Dedifferentiated amniotic fluid mesenchymal stem cell (primary cell): ENCODE data around the gene TGFBR2.

Experiments used
- DNase-seq: peaks from one replicate; pipeline ENCODE4 v3.0.0-alpha.2; 2016; ENCODE audit errors: extremely low spot score

Gene TGFBR2

DNA sequence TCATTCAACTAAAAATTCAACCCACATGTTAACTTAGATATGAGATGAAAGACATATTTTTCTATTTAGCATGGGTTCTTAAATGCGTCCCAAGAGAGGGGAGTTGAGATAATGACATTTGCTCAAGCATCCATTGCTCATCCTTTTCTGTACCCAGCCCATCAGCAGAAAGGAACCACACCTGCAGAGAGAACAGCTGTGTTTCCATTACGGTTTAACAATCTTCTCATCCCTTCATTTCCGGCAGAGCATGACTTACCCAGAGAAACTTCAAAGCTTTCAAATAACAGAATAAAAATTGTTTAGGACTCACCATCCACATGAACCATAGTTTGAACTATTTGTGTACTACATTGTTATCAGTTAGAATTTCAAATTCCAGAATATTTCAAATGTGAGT, 113.1 kb downstream of the TGFBR2 start:
- DNase-seq: no peak

DNA sequence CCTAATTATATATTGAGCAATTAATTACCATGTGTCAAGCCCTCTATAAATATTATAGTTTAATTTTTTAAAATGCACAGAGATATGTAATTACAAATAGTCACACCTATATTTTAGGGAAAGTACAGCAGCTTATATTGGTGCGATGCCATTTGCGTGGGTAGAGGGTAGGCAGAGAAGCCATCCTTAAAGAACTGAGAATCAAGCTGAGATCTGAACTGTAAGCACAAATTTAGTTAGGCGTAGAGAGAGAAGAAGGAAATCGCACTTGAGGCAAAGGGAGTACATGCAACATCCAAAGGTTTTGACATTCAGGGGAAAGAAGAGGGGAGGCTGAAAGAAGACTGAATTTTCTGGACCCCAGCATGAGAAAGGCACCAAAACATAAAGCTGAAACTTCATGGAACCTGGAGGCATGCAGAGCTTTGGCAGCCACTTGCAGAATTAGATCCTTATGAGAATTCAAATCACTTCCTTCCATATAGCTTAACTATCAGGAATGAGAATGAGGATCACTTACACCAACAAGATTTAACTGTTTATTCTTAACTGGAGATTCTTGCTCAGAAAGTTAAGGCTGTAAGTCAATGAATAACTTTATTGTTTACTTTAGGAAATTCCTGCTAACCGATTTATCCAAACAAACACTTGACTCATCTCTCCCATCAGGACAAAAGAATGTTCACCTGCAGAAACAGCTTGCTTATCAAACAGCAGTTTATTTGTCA, 114.3 kb downstream of the TGFBR2 start:
- no peak for DNase-seq

DNA sequence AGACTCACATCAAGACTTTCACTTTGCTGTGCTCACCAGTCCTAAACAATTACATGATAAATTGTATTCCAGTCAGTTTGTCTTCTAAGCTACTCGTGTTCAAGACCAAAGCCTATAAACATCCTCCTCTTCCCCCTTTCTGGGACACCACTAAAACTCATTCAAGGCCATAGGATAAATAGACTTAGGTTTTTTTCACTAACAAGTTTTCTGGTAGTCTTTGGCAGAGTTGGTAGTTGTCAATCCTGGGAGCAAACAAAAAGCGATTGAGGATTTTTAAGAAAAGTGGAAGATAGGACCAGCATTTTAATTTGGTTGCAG, 114.9 kb downstream of the TGFBR2 start:
- DNase-seq: no peak

DNA sequence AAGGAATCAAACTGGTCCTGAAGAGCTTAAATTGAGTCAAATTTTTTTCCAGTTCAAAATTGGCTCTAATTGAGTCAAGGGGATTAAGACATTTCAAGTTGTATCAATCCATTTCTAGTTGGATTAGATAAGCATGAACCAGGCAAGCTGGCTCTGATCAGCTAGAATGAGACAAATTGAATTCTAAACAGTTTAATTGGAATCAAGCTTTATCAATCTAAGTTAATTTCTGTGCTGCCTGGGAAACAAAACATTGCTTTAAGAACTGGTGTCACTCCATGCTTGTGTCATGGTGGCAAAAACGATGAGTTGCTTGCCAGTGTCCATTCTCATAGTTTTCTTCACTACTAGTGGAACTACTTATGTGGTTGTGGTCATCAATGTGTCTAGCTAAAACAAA, 116.8 kb downstream of the TGFBR2 start:
- no peak for DNase-seq

DNA sequence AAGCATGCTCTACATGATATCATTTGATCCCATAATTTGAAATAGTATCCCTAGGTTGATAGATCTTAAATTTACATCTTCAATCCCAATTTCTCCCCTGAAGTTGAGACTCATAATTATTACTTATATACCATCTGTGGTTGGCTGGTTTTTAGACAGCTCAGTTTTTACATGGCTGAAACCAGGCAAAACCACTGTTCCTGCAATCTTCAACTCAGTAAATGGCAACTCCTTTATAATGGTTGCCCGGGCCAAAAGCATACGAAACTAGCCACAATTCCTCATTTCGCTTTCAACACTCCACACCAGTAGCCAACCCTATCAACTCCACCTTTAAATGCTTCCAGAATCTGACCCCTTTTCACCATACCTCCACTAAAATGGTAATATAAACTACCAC, 118.5 kb downstream of the TGFBR2 start:
- DNase-seq: no peak

DNA sequence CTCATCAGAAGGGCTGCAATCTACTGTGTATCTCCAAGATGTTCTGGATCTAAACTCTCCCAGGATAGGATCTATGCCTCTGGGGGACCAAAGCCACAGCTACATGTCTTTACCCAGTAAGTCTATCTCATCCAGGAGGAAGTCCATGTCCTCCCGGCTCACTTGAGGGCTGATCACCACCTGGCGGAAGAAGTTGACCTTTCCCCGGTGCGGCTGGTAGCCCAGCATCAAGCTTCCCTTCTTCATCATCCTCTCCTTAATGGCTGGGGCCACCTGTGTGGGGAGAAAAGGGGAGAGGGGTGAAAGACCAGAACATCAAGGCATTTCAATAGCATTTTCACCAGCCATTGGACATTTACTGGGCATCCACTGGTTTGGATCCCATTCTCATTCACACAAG, 121.7 kb downstream of the TGFBR2 start:
- DNase-seq: no peak

DNA sequence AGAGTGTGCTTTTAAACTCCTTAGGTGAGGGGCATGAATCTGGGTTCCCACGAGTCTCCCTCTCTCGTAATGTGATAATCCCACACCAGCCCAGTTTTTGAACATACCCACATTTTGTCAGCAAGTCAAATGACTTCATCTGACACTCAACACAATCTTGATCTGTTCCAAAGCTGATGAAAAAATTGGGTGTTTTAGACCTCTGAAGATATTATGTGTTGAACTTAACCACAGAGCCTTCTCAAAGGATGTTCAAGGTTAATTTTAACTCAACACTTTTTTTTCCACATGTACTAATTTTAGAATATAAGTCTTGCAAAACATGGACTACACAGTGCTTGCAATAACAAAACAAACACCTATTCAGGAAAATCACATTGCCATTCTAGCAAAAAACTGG, 123.1 kb downstream of the TGFBR2 start:
- DNase-seq: no peak

DNA sequence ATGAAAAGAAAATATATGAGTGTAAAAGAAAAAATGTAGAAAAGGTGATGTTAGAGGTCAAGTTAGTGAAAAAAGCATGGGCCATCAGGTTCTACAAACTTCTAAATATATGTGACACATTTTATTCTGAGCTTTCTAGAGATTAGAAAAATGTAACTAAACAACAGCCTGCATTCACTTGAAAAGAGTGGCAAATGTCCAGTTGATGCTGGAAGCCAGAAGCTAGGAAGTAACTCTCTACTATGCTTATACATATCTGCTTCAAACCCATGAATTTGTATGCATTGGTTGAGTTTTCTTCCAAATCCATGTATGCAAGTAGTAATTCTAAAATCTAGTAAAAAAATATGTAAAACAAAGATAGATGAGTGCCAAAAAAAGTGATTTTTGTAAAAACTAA, 123.5 kb downstream of the TGFBR2 start:
- DNase-seq: no peak

DNA sequence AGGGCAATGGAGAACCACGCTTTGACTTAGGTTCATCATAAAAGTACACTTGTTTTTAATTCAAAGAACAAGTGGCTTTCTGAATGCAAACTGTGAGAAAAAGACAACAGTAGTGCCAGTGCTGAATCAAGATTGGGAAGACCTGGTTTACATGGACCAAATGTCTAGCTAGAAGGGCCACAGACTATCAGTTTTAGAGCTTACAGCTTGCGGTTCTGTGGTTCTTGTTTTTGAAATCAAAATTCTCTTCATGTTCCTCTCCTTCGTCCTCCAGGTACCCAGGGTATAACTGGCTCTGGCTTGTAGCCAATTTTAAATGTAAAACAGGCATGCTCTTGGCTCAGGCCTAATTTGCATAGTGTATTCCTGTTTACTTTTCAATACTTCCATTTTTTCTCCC, 124.6 kb downstream of the TGFBR2 start:
- no peak for DNase-seq

DNA sequence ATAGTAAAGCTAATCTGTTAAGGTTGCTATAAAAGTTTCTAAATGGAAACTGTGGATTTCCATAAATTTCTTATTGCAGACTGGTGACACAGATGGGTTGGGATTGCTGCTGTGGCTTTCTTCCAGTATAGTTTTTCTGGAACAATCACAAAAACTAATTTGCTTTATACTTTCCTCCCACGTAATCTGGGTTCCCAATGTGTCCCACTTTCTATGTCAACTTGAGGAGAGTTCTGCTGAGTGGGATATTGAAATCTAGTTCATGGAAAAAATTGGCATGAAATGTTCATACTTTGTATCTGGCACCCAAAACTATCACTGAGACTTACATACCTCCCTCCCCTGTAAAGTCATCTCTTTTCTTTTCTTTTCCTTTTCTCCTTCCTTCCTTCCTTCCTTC, 126.8 kb downstream of the TGFBR2 start:
- DNase-seq: no peak

DNA sequence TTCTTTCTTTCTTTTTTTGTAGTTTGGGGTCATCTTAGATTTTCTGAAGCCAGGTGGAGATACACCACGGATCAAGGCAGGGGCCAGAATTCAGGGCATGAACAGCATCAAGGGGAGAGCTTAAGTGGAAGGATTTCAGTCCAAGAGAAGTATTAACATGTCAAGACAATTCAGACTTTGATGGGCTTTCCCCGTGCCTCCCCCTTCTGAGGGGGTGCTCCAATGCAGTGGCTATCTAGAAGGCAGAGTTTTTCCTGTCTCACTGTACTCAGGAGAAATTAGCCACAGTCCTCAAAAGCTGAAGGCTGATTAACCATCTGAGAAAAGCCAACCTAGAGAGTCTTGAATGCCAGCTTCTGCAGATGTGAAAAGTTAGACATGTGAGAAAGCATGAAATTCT, 127.3 kb downstream of the TGFBR2 start:
- no peak for DNase-seq

DNA sequence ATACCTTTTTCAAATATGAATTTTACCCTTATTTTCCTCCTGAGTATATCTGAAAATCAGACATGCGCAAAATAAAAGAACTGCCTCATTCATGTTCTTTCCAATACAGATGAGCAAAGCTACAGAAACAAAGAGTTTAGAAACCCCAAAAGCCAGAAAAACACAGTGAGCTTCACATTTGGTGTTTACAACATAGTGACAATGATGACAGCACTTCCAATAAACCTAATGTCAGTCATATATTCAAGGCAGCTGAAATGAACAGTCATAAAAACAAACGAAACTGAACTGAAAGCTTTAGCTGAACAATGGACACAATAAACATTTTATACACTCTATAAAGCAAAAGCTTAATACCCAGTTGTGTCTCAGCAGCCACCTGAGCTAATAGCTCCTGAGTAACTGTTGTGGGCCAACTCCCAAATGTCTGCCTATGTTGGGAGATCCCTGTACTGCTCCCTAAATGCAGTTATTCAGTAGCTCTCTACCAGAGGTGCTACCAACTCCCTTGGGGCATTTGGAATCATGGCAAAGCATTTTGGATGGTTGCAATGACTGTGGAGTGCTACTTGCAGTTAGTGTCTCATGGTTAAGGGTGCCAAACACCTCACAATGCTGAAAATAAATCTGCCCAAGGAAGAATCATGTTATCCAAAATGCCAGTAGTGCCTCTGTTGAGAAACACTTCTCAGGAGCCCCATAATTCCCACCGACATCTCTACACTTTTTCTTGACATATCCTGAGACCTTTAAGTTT, 131.5 kb downstream of the TGFBR2 start:
- no peak for DNase-seq

DNA sequence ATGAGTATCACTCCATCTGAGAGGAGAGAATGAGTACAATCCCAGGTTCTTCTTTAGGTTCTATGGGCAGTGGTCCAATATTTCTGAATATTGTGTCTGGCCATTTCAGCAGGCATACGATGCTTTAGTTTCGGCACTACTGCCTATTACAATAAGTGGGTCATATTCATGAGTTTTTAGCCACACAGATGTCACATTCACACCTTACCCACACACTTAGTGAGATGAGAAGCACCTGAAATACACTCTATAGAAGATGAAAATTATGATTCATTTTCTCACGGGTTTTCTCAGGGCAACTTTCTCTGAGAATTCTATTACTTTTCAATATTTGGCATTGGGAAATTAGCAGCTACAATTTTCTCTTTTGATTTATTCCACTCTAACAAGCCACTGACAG, 132.2 kb downstream of the TGFBR2 start:
- DNase-seq: no peak

DNA sequence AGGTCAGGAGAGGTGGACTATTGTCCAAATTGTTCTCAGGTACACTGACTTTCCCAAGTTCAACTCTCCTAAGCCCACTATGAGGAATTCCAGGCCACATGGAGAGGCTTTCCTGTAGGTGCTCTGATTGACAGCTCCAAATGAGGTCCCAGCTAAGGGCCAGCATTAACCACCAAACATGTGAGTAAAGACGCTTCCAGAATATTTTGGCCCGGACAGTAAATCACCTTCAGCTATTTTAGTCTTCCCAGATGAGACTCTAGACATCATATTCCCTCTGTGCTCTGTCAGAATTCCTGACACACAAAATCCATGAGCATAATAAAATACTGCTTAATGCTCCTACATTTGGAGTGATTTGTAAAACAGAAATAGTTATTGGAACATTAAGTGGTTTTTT, 135.5 kb downstream of the TGFBR2 start:
- no peak for DNase-seq

DNA sequence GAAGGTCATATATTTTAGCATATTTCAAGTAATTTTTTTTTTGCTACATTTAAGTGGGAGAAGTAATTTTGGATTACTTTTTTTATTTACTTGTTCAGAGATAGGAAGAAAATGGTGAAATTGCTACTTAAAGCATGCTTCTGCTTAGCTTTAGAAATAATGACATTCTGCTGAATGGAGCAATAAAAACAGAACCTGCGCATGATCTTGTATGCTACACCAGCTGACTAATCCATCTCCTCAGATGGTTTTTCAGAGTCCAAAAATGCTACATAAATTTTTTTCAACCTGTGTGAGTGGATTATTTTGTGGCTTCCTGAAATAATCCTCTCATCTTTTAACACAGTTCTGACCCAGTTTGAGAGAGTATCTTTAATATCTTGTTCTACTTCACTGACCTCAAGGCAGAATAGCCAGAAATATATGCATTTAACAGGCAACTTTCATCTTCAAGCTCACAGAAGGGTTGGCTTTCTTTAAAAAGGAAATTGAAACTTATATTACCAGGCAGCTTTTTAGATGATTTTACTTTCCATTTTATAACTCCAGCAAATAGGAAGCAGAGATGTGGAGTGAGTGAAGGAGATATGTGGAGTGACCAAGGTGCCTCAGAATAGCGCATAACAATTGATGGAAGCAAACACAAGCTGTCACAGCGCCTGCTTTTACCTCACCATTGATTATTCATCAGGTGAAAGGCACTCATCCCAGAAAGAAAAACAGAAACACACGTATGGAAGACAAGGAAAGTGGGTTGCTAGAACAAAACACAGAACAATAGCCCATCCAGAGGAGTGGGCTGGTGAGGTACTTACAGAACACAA, 136.6 kb downstream of the TGFBR2 start:
- no peak for DNase-seq
